Thoracic aorta (tissue), 2 donors: ENCODE results near the gene SLC25A20. TPM values are rescaled to one million over a fixed set of nuclear protein-coding genes. Genes with fewer than 3 reads are reported as not detected.
A peak's percentile ranks its signal among the peaks of the same experiment; 100 is the strongest.

Source experiments
- ATAC-seq: fragments of 150-250 bp; one replicate; pipeline ENCODE4 v1.8.0; 2017; ENCODE audit warnings: low read depth; ENCODE audit not compliant: insufficient number of reproducible peaks, low FRiP score
- DNase-seq: peaks from one replicate; pipeline ENCODE4 v3.0.0-alpha.2; 2020; ENCODE audit warnings: low spot score
- H3K27ac ChIP-seq, 2 donors: fragments of 200-600 bp; sonication (generic); 1 replicate in 1 of 2; 2 replicates in 1 of 2; pipeline ENCODE4 v1.5.1; 2016; ENCODE audit warnings: mild to moderate bottlenecking in 2 of 2, moderate library complexity in 2 of 2
- H3K27me3 ChIP-seq: fragments of 200-600 bp; sonication (generic); replicated peaks from 2 replicates; pipeline ENCODE4 v1.6.0; 2016; ENCODE audit warnings: mild to moderate bottlenecking; ENCODE audit not compliant: insufficient read depth
- H3K36me3 ChIP-seq: fragments of 200-600 bp; sonication (generic); one replicate; pipeline ENCODE4 v1.5.1; 2016
- H3K4me1 ChIP-seq, 2 donors: fragments of 200-600 bp; sonication (generic); 1 replicate in 1 of 2; 2 replicates in 1 of 2; pipeline versions ENCODE4 v1.5.1 to v1.6.0; 2016; ENCODE audit warnings: low read depth in 2 of 2, mild to moderate bottlenecking in 1 of 2; ENCODE audit not compliant: control insufficient read depth in 1 of 2
- H3K4me3 ChIP-seq: fragments of 200-600 bp; sonication (generic); 2 replicates; pipeline ENCODE4 v1.5.1; 2016; ENCODE audit warnings: mild to moderate bottlenecking
- H3K9me3 ChIP-seq: fragments of 200-600 bp; sonication (generic); 2 replicates; pipeline ENCODE4 v1.5.1; 2016
- CTCF ChIP-seq: fragments of 200-600 bp; sonication (generic); IDR thresholded peaks from one replicate; pipeline ENCODE4 v1.5.1; 2019; ENCODE audit warnings: antibody characterized with exemption
- total RNA-seq, 2 donors: library from RNA; depleted of rRNA; stranded (reverse); fragments of >200 nt; gene quantifications; one replicate each; pipeline versions ENCODE4 v1.1.0 to v1.2.3, GENCODE V29; 2016

SLC25A20 gene
- total RNA-seq, 2 donors from 2014 or later = 12.3 to 27.1 TPM

- no peak for ATAC-seq
- H3K9me3 ChIP-seq = no peaks in the 10 kb centered on the region
- peaks cover 18% of the 10 kb centered on the region for H3K36me3 ChIP-seq
- H3K27ac ChIP-seq = no peak overlapping the region
- no peak overlapping the region for H3K4me3 ChIP-seq
- DNase-seq = no peak
- peaks cover 8 to 39% of the 10 kb centered on the region in 2 donors for H3K4me1 ChIP-seq
- TF ChIP-seq CTCF = no peak
- H3K27me3 ChIP-seq = no peaks in the 10 kb centered on the region
These were observed 30.0 kb upstream of the SLC25A20 start for GRCh38 chr3:48928679-48929078.

- H3K4me3 ChIP-seq = no peak overlapping the region
- H3K27me3 ChIP-seq = no peaks in the 10 kb centered on the region
- no peaks in the 10 kb centered on the region for H3K9me3 ChIP-seq
- no peak for ATAC-seq
- no peak for DNase-seq
- H3K36me3 ChIP-seq = peaks cover 21% of the 10 kb centered on the region
- no peak overlapping the region for H3K27ac ChIP-seq
- TF ChIP-seq CTCF = no peak
- H3K4me1 ChIP-seq = peaks cover 8 to 39% of the 10 kb centered on the region in 2 donors
These were observed 29.2 kb upstream of the SLC25A20 start for GRCh38 chr3:48927928-48928327.

- Histone ChIP-seq H3K4me1 (peaks cover 13 to 37% of the 10 kb centered on the region in 2 donors), H3K9me3 (no peaks in the 10 kb centered on the region), H3K4me3 (no peak overlapping the region), H3K27ac (no peak overlapping the region), H3K27me3 (no peaks in the 10 kb centered on the region), H3K36me3 (peaks cover 21% of the 10 kb centered on the region)
- ATAC-seq (no peak), DNase-seq (no peak)
- no peak for TF ChIP-seq CTCF
These were observed 28.0 kb upstream of the SLC25A20 start for GRCh38 chr3:48926425-48927392.

- ATAC-seq (peak; percentile 31), DNase-seq (no peak)
- Histone ChIP-seq H3K27me3 (no peaks in the 10 kb centered on the region), H3K4me1 (peaks cover 17 to 30% of the 10 kb centered on the region in 2 donors), H3K27ac (peak overlapping the region; percentile 94 to 97), H3K36me3 (peaks cover 3% of the 10 kb centered on the region), H3K9me3 (no peaks in the 10 kb centered on the region), H3K4me3 (peak overlapping the region; percentile 81)
- TF ChIP-seq CTCF = no peak
These were observed 20.8 kb upstream of the SLC25A20 start for GRCh38 chr3:48919215-48920138.
